ENCODE measurements around the gene CYRIA.
A peak's percentile ranks its signal among the peaks of the same experiment; 100 is the strongest.

The CYRIA gene

DNA sequence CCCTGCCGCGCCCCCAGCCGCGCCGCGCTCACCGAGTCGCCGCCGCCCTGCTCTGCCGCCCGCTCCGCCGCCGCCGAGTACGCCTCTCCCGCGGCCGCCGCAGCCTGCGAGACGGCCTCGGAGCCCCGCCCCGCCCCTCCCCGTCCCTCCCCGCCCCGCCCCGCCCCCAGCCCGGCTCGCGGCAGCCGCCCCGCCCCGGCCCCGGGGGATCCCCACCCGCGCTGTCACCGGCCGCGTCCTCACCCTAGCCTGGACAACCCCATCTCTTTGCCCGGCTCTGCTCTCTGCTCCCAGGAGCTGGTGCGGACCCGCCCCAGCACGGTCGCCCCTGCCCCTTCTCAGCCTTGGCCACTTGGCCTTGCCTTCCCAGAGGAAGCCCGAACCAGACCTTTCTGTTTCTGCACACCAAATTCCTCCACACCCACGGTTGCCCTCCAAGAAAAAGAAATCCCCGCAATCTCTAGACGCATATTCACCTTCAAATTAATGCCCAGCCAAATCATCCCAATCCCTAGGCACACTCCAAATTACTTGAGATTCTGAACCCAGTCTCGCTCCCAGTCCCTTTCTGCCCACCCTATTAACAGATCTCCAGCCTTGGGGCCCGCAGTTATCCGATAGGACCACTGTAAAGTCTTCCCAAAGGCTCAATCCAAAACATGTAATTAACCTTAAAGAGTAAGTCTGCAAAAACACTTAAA, at the start of gene CYRIA:
Gene CYRIA, minus strand, starts transcription at position 87 of the 701 bp plus-strand sequence. CDS start 77,715 bp downstream, outside the sequence.
- Histone ChIP-seq H3K9ac (ENCODE audit: low read length) (peak within 1 kb of the TSS; percentile 17; the same call in 1 of the 2 replicates), H3K9me2 (replicated peaks; ENCODE audit: insufficient read depth, low read length) (no peaks in the 10 kb centered on the region), H3K4me3 (ENCODE audit: insufficient read depth, low read length, poor library complexity, severe bottlenecking) (peak within 1 kb of the TSS; percentile 40), H3K27me3 (ENCODE audit: low read length) (no peaks in the 10 kb centered on the region), H3K4me2 (ENCODE audit: low read depth, low read length, poor library complexity, severe bottlenecking) (peak within 1 kb of the TSS; percentile 47), H3K79me2 (ENCODE audit: insufficient read depth, low read length) (no peaks in the 10 kb centered on the region), H3K36me3 (ENCODE audit: low read length) (no peaks in the 10 kb centered on the region), H3F3A (ENCODE audit: insufficient read depth) (no peaks in the 10 kb centered on the region), H3K27ac (ENCODE audit: low read depth, low read length) (no peak within 1 kb of the TSS), H2AFZ (ENCODE audit: low read depth, low read length, severe bottlenecking) (no peak within 1 kb of the TSS), H4K20me1 (ENCODE audit: low read depth, low read length) (no peaks in the 10 kb centered on the region), H3K9me3 (ENCODE audit: insufficient read depth, low read length) (no peaks in the 10 kb centered on the region)
- no peak for TF ChIP-seq EZH2phosphoT487 (conservative IDR thresholded peaks at IDR 0.05; ENCODE audit: low read length)
- TF ChIP-seq, protein P1, sequence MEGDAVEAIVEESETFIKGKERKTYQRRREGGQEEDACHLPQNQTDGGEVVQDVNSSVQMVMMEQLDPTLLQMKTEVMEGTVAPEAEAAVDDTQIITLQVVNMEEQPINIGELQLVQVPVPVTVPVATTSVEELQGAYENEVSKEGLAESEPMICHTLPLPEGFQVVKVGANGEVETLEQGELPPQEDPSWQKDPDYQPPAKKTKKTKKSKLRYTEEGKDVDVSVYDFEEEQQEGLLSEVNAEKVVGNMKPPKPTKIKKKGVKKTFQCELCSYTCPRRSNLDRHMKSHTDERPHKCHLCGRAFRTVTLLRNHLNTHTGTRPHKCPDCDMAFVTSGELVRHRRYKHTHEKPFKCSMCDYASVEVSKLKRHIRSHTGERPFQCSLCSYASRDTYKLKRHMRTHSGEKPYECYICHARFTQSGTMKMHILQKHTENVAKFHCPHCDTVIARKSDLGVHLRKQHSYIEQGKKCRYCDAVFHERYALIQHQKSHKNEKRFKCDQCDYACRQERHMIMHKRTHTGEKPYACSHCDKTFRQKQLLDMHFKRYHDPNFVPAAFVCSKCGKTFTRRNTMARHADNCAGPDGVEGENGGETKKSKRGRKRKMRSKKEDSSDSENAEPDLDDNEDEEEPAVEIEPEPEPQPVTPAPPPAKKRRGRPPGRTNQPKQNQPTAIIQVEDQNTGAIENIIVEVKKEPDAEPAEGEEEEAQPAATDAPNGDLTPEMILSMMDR (IDR thresholded peaks at IDR 0.05; ENCODE audit: insufficient read depth, low read length, poor library complexity, severe bottlenecking) = no peak

DNA sequence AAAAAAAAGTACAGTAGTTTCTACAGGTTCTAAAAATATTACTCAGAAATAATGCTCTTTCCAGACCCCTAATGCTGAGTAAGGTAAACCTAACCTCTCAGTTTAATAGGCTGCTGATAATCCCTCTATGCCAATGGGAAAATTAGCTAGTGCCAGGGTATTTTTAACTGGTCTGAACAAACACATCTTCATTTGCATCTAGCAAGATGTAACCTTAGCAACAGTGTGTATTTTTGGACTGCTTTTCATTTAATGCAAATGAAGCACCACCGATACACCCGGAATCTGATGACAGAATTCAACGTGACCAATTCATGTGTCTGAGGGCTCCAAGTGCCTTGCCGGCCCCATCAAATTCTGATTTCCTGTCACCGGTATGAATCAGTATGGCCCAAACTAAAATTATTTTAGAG, 47.4 kb upstream of the CYRIA start:
- Histone ChIP-seq H3K4me3 (ENCODE audit: insufficient read depth, low read length, poor library complexity, severe bottlenecking) (no peak overlapping the region), H3K4me2 (ENCODE audit: low read depth, low read length, poor library complexity, severe bottlenecking) (no peak overlapping the region)

DNA sequence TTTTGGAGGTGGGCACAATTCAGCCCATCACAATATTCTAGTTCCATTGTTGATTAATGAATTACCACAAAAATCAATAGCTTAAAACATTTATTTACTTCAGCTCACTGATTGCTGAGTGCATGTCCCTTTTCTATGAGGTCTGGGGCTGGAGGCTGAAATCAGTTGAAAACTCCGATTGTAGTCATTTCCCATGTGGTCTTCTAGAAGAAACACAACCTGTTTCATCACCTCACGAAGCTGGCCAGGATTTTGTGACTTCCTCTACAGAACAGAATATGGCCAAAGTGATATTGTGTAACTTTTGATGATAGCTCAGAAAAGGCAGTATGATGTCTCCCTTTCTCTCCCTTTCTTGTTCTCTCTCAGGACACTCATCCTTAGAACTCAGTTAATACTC, 44.1 kb upstream of the CYRIA start:
- no peak overlapping the region for H3K9ac ChIP-seq (ENCODE audit: low read length)
- H3K27me3 ChIP-seq (ENCODE audit: low read length) = no peaks in the 10 kb centered on the region
- H3K79me2 ChIP-seq (ENCODE audit: insufficient read depth, low read length) = no peaks in the 10 kb centered on the region
- no peaks in the 10 kb centered on the region for H4K20me1 ChIP-seq (ENCODE audit: low read depth, low read length)
- H3K4me2 ChIP-seq (ENCODE audit: low read depth, low read length, poor library complexity, severe bottlenecking) = no peak overlapping the region
- TF ChIP-seq, protein P1 (IDR thresholded peaks at IDR 0.05; ENCODE audit: insufficient read depth, low read length, poor library complexity, severe bottlenecking) = no peak
- no peak for TF ChIP-seq EZH2phosphoT487 (conservative IDR thresholded peaks at IDR 0.05; ENCODE audit: low read length)
- no peak overlapping the region for H3K4me3 ChIP-seq (ENCODE audit: insufficient read depth, low read length, poor library complexity, severe bottlenecking)
- no peaks in the 10 kb centered on the region for H3K9me3 ChIP-seq (ENCODE audit: insufficient read depth, low read length)
- no peaks in the 10 kb centered on the region for H3F3A ChIP-seq (ENCODE audit: insufficient read depth)
- no peaks in the 10 kb centered on the region for H3K9me2 ChIP-seq (replicated peaks; ENCODE audit: insufficient read depth, low read length)
- no peak overlapping the region for H3K27ac ChIP-seq (ENCODE audit: low read depth, low read length)
- no peaks in the 10 kb centered on the region for H3K36me3 ChIP-seq (ENCODE audit: low read length)
- no peak overlapping the region for H2AFZ ChIP-seq (ENCODE audit: low read depth, low read length, severe bottlenecking)

More for the DNA sequence above, 47.4 kb upstream of the CYRIA start:
- Histone ChIP-seq H2AFZ (ENCODE audit: low read depth, low read length, severe bottlenecking) (no peak overlapping the region), H3K9ac (ENCODE audit: low read length) (no peak overlapping the region), H3K9me2 (replicated peaks; ENCODE audit: insufficient read depth, low read length) (no peaks in the 10 kb centered on the region), H3K9me3 (ENCODE audit: insufficient read depth, low read length) (no peaks in the 10 kb centered on the region), H3K36me3 (ENCODE audit: low read length) (no peaks in the 10 kb centered on the region), H3F3A (ENCODE audit: insufficient read depth) (no peaks in the 10 kb centered on the region), H3K27ac (ENCODE audit: low read depth, low read length) (no peak overlapping the region), H3K79me2 (ENCODE audit: insufficient read depth, low read length) (no peaks in the 10 kb centered on the region), H3K27me3 (ENCODE audit: low read length) (no peaks in the 10 kb centered on the region), H4K20me1 (ENCODE audit: low read depth, low read length) (no peaks in the 10 kb centered on the region)
- TF ChIP-seq EZH2phosphoT487 (conservative IDR thresholded peaks at IDR 0.05; ENCODE audit: low read length) = no peak
- TF ChIP-seq, protein P1 (IDR thresholded peaks at IDR 0.05; ENCODE audit: insufficient read depth, low read length, poor library complexity, severe bottlenecking) = no peak
